Stimulated activated CD8-positive, alpha-beta memory T cell treated with anti-CD3 and anti-CD28 coated beads, Interleukin-7, amount 100 ng/mL, for 1 hour (primary cell): ENCODE data around the gene SEMA3D.

Experiments
- DNase-seq, 2 donors: peaks; one replicate each; pipeline ENCODE4 v3.0.0-alpha.2; 2020; ENCODE audit warnings: low read depth in 2 of 2

SEMA3D gene

DNA sequence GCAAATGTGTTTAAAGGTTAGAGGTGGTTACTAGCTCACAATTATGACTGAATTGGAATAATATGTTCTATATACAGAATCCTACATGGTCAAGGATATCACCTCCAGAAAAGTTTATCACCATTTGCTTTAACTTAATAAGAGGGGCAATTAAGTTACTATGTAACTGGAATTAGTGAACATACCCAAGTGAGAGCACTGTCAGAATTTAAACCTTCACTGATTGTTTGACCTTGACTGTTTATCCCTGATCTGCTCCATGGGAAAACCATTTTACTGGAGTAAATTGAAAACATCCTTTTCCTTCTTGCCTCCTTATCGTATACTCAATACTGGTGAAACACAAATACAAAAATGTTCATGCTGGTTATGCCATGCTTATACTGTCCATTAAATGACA lies 107.4 kb downstream of the SEMA3D start:
- DNase-seq = no peak

DNA sequence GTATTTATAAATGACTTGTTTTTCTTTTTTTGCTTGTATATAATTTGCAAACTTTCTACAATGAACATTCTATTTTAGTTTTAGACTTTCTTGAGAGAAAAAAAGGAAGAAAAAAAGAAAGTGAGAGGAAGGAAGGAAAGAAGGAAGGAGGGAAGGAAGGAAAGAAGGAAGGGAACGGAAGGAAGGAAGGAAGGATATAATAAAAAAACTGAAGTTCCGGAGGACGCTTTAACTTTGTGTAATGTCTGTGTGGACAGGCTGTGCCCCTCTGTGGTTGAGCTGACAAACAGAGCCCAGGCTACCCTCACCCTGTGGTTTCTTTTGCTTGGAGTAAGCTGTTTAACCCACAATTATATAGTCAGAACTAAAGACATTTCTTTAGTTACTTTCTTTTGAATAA lies 108.7 kb downstream of the SEMA3D start:
- DNase-seq = no peak

DNA sequence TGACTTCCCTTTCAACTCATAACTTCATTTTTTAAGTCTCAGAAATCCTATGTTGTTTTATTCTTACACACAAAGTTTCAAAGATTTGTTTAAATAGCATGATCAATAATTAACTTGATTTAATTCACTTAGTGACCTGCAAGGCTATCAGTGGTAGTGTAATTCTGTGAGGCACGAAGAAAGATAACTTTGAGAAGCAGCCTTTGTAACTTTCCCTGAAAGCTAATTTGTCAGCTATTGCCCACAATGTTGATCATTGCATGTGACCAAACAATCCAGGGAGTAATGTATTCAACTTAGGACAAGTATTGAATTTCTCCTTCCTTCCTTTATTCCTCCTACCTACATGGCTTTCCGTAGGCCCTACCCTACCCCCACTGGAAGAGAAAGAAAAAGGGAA lies 111.0 kb downstream of the SEMA3D start:
- DNase-seq = no peak

DNA sequence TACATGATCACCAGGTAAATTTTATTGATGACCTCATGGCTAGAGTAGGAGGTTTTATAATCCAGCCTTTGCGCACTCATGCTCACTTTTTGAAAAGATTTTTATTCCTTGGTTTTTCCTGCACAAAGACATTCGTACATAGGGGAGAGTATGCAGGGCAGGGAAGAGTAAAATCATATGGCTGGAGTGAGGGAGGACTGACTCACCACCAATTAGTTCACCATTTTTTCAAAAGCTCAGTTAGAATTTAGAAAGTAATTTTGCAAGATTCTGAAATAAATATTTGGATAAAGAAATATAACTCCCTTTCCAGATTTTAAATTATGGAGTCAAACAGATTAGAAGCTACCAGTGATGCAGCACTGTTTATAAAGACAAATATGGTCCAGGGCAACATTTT lies 111.9 kb downstream of the SEMA3D start:
- DNase-seq = no peak

DNA sequence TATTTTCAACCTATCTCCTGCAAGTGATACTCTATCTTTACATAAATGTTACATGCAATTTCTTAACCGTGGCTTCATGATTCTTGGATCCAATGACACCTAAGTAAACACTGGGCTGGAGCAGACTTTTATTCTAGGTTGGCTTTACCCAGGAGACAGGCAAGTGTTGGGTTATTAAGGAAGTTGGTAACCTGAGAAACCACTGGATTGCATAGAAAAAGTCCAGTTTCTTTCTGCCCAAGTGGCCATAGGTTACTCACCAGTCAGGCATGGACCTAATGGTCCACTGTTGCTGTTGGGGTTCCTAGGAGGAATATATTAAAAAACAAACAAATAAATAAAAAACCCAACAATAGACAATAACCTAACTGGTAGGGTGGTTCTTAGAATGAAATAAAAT lies 112.8 kb downstream of the SEMA3D start:
- DNase-seq = no peak

DNA sequence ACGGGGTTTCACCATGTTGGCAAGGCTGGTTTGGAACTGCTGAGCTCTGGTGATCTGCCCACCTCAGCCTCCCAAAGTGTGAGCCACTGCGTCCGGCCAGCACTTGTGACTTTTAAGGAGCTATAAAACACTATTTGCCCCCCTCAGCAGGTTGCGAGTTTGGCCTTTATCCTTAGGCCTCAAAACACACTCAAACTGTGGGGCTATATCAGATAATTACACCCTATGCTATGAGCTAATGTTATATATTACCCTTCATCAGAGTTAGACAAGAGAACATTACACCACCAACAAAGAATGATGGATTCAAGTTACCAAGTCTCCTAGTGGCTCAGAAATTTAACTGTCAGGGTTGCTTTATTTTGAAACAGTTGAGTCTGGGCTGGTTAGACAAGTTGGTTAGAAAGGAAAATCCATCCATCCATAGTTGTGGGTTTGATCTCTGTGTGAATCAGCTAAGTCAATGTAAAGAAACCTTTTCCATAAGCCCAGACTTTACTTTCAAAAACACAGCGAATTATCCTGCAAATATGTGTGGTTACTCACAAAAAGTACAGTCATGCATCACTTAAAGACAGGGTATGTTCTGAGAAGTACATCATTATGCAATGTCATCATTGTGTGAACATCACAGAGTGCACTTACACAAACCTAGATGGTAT lies 115.8 kb downstream of the SEMA3D start:
- no peak for DNase-seq

DNA sequence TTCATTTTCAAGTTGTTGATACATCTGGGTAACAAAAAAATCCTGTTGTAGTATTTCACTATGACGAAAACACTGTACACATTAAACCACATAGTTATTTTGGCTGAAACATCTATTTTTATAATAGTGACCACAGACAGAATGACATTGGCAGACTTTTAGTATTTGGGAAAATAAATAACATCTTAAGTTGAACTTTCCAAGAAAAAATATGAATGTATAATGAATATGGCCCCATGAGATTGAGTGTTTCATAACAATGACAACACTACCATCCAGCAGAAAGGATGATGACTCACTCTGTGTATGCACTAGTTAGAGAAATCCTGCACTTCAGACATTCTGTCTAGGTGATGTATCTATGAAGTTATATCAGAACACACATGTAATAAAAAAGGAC lies 118.1 kb downstream of the SEMA3D start:
- DNase-seq = no peak

DNA sequence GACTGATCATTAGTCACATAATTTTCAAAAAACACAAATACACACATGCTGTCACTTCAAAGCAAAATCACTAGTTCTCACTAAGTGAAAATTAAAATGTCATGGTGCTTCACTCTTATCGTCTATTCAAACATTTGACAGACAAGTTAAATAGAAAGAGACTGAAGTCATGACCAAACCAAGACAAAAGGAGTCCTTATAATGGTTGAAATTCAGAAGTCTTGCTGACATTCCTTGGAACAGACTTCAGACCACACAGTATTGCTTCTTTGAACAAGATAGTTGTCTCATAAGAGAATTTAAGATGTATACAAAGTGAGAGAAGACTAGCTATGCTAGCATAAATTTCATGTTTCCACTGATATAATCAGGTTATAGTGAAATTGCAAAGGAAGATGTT lies 119.5 kb downstream of the SEMA3D start:
- no peak for DNase-seq

DNA sequence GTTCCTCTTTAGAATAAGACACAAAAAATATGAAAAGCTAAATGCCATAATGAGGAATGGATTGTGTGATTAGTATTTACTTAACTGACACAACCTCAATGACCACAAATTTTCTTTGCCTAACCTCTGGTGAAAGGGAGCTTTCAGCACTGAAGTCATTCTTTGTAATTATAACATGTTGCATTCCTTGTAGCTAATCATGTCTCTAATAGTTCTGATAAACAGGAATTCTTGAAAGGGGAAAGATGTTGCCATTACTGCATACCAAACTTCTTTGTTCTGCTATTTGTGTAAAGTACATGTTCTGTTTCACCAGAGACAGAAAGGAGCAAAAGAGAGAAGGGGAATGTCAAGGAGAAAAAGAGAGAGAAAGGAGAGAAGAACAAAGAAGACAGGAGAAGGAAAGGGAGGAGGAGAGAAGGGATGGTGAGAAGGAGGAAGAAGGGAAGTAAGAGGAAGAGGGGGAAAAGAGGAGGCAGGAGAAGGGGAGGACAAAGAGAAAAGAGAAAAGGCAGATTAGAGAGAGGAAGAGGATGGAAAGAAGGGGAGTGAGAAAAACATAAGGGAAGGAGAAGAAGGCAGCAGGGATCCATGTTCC lies 120.9 kb downstream of the SEMA3D start:
- no peak for DNase-seq

DNA sequence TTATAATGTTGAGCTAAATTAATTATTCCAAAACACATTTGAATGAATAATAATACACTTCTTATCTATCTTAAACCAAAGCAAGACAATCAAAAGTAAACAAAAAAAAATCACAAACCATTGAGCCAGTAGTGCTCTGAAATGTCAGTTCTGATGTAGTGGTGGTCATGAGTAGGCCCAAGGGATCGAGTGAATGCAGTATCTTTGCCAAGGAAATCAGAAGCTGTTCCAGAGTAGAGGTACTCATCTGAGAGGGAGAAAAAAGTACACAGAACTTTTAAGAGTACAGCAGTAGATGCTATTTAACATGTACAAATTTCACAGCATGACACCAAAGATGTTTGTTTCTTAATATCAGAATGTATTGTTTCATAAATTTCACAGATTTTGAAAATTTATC lies 121.5 kb downstream of the SEMA3D start:
- DNase-seq = no peak

DNA sequence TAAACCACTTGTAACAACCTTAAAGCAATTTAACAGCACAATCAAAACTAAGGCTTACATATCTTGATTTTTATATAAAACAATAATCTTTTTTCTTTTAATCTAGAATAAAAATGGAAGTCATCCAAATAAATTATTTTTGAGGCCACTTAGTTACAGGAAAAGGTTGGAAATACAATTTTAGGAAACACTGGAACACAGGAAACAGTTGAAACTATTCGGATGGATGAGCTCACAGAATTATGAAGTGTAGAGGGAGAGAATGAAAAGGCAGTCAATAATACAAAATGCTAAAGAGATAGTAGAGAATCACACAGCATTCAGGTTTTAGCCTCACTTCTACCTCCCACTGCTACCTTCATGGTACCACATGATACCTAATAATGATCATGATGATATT lies 124.2 kb downstream of the SEMA3D start:
- no peak for DNase-seq

DNA sequence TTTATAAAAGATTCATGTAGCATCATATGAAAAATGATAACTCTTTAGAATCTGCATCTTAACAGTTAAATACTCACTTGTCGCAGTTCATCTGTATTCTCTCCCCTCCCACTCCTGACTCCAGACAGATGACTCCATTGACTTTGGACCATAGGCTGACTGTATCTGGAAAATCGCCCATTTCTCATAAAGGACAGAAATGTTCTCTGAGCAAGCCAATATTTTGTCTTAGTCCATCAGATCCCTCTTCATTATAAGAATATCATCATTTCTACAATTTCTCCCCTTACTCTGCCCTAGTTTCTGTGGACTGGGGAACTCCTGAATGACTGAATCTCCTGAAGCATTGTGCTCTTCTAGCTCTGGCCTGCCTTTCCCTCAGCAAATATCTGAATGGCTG lies 125.4 kb downstream of the SEMA3D start:
- no peak for DNase-seq

DNA sequence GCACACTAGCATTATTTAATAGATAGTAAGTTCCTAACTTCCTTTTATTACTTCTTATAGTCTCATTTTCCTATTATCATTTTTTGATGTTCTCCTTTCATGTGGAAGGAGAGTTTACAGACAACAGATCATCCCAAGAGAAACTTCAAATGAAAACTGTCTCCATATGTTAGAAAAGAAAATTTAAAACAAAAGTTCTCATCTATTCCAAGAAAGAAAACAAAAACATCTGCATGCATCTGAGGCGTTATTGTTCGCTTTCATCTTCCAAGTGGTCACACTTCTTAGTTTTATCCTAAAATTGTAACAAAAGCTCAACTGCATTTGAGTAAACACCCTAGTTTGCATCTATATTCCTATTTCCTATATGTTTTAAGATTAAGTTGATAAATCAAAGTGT lies 126.2 kb downstream of the SEMA3D start:
- DNase-seq = no peak

DNA sequence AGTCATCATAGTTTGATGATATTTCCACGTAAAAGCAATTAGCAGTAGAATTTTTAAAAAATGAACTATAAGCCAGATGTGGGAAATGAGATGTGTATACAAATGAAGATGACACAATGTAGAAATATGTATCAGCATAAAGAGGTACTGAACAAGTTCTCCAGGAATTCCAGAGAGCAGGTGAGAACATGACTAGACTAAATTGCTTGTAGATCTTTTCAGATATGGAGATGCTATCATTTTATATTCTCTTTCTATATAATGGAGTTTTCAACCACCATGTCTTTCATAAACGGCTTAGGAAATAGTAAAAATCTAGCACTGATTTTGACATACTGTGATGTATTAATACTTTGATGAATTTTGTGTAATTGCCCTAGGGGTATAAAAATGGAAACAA lies 130.9 kb downstream of the SEMA3D start:
- DNase-seq = no peak

DNA sequence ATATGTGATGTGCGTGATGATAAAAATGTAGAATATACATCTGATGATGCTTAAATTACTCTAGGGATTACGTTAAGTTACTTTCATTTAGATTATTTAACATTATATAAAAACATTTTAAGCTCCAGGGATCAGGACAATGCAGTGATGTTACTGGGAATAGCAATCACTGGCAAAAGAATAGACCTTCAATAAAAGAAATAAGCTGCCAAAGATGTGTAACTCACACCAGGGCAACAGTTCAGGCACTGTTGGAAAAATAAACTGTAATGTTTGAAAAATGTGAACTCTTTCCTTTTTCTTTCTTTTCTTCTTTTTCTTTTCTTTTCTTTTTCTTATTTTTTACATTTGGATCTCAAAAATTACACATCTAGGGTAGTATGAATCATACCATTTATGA lies 131.7 kb downstream of the SEMA3D start:
- DNase-seq = no peak

DNA sequence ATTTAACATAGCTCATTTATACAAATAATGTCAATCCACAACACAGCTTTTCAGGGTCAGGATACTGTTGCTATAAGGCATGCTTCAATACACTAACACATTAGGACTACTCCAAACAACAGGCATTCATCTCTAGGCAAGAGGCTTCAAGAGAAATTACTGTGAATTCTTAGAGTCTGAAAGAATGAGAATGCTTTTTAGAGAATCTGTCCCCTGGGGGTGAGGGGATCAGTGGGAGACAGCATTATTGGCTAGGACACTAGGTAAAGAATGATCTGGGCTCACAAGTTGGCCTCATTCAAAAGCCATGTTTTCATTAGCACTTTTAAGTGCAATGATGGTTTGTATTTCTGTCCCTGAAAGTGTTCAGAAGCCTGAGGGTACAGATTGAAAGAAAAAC lies 132.6 kb downstream of the SEMA3D start:
- DNase-seq = no peak

DNA sequence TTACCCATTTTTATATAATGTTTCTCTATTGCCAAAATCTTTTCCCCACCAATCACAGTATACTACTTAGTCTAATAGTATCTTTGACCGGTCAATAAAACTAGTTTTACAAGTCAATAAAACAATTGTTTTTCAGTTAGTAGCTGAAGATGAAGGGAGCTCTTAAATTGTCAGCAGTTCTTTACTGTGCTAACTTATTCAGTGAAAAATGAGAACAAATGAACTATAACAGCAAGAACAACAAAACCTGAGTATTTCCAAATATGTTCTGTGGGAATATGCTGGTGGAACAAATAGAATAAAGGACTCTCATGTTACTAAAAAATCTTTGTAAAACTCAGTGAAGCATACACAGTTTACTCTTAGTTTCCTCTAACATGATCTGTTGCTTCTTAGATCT lies 134.0 kb downstream of the SEMA3D start:
- no peak for DNase-seq

DNA sequence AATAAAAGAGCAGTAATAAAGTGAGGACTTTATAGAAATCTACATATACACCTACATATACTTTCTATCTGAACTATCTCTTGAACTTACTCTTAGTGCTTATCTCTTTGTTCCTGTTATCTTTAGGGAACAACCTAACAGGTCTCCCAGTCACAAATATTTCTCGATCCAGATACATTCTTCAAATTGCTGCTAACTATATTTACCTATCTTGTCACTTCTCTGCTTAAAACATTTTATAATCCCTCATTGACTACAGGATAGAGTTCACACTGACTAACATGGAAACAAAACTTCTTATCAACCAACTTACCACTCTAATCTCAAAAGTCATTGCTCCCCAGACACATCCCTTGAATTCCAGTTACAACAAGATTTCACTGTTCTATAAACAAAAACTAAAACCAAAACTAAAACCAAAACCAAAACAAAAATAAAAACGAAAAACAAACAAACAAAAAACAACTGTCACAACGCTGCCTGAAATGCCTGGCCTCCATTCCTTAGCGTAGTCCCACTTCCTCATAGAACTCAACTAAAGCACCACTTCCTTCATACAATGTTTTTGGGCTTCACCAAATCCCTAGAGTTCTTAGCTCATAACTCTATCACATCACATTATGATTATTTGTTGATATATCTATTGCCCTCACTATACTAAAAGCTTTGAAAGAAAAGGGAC lies 134.7 kb downstream of the SEMA3D start:
- no peak for DNase-seq

DNA sequence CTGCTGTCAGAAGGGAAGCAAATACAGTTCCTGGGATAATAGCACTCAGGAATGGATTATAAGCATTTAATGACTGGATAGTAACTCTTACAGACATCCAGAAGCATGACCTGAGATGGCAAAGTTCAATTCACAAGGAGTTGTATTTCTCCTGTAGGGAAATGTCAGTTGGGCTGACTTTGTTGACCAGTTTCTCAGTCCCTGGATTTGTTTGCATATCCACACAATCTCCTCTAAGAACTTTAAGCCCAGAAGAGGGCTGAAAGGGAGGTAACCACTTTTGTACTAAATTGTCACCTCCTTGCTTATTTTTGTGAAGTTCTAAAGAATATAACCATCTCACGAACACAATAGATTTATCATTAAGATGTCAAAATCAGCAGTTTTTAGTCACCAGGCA lies 140.3 kb downstream of the SEMA3D start:
- DNase-seq = no peak

DNA sequence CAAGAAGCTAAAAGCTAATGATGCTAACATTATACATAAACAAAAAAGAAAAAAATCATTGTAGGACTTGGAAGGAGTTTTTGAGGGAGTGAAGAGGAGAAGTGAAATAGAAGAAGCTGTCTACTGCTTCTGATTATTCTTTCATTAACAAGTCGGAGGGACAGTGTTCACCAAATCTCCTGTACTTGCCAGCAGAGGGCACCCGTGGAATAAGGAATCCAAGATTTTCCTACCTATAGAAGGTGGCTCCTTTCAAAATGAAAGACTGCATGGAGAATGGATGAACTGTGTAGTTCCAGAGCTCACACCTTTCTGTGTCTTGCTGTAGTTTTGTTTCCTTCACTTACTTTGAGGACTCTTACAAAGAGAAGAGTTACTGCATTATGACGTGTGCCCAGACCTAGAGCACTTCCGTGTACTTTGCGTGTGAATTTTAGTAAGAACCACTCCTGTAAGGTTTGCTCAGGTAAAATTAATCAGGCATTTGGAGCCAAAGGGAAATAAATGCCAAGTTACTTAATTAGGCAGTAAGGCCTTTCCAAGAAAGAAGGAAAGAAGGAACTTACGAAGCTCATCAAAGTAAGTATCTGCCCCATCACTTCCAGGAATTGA lies 145.1 kb downstream of the SEMA3D start:
- no peak for DNase-seq

DNA sequence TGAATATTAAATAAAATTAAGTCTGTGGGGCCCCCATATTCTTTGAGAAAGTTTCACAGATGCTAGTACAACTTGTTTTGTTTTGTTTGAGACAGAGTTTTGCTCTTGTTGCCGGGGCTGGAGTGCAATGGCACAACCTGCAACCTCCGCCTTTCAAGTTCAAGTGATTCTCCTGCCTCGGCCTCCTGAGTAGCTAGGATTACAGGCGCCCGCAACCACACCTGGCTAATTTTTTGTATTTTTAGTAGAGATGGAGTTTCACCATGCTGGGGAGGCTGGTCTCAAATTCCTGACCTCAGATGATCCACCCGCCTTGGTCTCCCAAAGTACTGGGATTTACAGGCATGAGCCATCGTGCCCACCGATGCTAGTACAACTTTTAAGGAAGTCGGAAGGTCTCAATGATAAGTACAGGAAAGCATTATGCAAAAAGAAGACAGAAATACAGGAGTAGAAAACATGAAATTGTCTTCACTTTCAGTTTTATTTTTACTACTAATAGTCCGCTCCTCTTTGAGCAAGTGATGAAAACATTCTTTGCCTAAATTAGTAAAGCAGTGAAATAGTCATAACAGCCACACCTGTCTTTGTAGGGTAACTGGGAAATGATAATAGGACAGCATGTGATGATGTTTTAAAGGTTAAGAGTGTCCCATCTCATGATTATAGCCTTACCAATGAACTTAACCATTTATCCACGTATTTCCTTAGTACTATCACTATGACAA lies 147.5 kb downstream of the SEMA3D start:
- DNase-seq = no peak

DNA sequence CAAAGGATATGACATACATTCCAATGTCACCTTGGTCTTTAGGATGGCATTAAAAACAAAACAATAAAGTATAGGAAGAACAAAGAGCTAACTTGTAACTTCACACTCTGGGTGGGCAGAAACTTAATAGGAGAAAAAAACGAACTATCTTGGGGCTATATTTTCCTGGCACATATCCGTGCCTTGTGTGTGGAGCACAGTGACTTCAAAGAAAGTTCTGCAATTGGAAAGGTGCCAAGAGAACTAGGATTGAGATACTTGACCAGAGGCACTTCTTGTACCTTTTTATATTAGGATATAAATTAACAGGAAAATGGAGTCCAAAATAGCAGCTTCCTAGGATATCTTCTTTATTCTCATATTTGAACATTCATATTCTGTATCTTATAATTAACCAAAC lies 148.4 kb downstream of the SEMA3D start:
- DNase-seq = no peak
